Measurements from ENCODE around the gene TSNAXIP1.

DNA sequence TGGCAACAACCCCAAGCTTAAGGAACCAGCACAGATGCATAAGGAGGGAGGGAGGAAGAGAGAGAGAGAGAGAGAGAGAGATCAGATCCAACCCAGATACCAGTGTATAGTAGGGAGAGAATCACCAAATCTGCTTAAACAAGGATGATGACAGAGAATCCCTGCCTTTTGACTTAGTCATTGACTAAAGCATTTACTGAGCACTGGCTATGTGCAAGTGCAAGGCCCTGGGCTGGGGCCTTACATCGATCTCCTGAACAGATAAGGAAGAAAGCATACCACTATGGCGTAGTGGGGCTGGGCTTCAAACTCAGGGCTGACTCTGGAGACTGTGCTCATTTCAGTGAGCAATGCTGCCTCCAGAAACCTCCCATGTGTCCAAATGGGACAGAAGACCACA, 15.8 kb downstream of the TSNAXIP1 start:
- TF ChIP-seq, protein P1, sequence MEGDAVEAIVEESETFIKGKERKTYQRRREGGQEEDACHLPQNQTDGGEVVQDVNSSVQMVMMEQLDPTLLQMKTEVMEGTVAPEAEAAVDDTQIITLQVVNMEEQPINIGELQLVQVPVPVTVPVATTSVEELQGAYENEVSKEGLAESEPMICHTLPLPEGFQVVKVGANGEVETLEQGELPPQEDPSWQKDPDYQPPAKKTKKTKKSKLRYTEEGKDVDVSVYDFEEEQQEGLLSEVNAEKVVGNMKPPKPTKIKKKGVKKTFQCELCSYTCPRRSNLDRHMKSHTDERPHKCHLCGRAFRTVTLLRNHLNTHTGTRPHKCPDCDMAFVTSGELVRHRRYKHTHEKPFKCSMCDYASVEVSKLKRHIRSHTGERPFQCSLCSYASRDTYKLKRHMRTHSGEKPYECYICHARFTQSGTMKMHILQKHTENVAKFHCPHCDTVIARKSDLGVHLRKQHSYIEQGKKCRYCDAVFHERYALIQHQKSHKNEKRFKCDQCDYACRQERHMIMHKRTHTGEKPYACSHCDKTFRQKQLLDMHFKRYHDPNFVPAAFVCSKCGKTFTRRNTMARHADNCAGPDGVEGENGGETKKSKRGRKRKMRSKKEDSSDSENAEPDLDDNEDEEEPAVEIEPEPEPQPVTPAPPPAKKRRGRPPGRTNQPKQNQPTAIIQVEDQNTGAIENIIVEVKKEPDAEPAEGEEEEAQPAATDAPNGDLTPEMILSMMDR (conservative IDR thresholded peaks at IDR 0.05; ENCODE audit: low read length): no peak
- no peak for TF ChIP-seq EZH2phosphoT487 (IDR thresholded peaks at IDR 0.05; ENCODE audit: borderline replicate concordance)

Data from Loucy (cell line).